Chondrocyte (in vitro differentiated cells): Measurements from ENCODE around the gene C10orf143. TPM values are rescaled to one million over a fixed set of nuclear protein-coding genes. Genes with fewer than 3 reads are reported as not detected.

Experiments
- DNase-seq: peaks from one replicate; pipeline ENCODE4 v3.0.0; 2021; ENCODE audit warnings: mixed read lengths, low spot score
- H3K27ac Mint-ChIP-seq: one replicate; pipeline ENCODE4 v1.8.0; 2021; ENCODE audit warnings: mild to moderate bottlenecking, moderate library complexity, mixed read lengths; ENCODE audit not compliant: unreplicated experiment
- H3K27me3 Mint-ChIP-seq: 2 replicates; pipeline ENCODE4 v1.8.0; 2021; ENCODE audit warnings: low read depth, mixed read lengths
- H3K36me3 Mint-ChIP-seq: 2 replicates; pipeline ENCODE4 v1.8.0; 2021; ENCODE audit warnings: low read depth, mixed read lengths
- H3K4me1 Mint-ChIP-seq: 2 replicates; pipeline ENCODE4 v1.8.0; 2021; ENCODE audit warnings: low read depth, mild to moderate bottlenecking, mixed read lengths
- H3K4me3 Mint-ChIP-seq: one replicate; pipeline ENCODE4 v1.8.0; 2021; ENCODE audit warnings: mild to moderate bottlenecking, moderate library complexity, mixed read lengths; ENCODE audit not compliant: unreplicated experiment
- H3K9me3 Mint-ChIP-seq: 2 replicates; pipeline ENCODE4 v1.8.0; 2021; ENCODE audit warnings: low read depth, mixed read lengths
- total RNA-seq: library from RNA; stranded (reverse); gene quantifications from 3 replicates; pipeline ENCODE4 v1.2.1, GENCODE V29; 2021
- TF ChIP-seq, protein P1 (sequence below): fragments of 200-600 bp; sonication (generic); IDR thresholded peaks from 2 replicates; pipeline ENCODE4 v1.5.0; 2021; ENCODE audit warnings: antibody characterized with exemption, mild to moderate bottlenecking, moderate library complexity

The C10orf143 gene
- total RNA-seq, 1 donor from 2014 or later: 2.6 TPM

DNA sequence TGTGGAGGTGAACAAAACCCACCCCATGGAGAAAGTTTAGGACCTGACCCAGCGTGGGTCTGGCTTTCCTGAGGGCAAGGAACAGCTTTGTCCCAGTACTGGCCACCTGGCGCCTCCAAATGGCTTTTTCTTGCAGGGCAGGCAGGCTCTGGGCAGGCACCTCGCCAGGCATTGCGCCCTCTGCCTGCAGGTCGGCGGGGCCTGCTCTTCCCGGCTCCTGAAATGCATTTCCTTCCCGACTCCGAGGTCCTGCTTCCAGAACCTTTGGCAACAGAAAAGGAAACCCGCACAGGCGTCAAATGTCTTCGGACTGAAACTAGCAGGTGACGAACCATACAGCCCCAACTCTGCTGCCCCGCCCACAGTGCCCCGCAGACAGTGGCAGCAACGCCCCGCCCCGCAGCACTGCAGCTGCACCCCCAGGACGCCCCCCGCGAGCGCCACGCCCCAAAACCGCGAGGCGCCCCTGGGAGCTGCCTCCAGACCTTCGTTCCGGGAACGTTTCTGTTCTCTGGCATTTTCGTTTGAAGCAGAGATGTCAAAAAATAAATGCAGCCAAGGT, 65.5 kb downstream of the C10orf143 start:
- H3K9me3 Mint-ChIP-seq: no peaks in the 10 kb centered on the region
- H3K27ac Mint-ChIP-seq: no peak overlapping the region
- no peak for DNase-seq
- TF ChIP-seq, protein P1, sequence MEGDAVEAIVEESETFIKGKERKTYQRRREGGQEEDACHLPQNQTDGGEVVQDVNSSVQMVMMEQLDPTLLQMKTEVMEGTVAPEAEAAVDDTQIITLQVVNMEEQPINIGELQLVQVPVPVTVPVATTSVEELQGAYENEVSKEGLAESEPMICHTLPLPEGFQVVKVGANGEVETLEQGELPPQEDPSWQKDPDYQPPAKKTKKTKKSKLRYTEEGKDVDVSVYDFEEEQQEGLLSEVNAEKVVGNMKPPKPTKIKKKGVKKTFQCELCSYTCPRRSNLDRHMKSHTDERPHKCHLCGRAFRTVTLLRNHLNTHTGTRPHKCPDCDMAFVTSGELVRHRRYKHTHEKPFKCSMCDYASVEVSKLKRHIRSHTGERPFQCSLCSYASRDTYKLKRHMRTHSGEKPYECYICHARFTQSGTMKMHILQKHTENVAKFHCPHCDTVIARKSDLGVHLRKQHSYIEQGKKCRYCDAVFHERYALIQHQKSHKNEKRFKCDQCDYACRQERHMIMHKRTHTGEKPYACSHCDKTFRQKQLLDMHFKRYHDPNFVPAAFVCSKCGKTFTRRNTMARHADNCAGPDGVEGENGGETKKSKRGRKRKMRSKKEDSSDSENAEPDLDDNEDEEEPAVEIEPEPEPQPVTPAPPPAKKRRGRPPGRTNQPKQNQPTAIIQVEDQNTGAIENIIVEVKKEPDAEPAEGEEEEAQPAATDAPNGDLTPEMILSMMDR: peak; percentile 8
- no peak overlapping the region for H3K4me3 Mint-ChIP-seq
- H3K36me3 Mint-ChIP-seq: no peaks in the 10 kb centered on the region
- peaks cover 12% of the 10 kb centered on the region for H3K27me3 Mint-ChIP-seq
- no peaks in the 10 kb centered on the region for H3K4me1 Mint-ChIP-seq

DNA sequence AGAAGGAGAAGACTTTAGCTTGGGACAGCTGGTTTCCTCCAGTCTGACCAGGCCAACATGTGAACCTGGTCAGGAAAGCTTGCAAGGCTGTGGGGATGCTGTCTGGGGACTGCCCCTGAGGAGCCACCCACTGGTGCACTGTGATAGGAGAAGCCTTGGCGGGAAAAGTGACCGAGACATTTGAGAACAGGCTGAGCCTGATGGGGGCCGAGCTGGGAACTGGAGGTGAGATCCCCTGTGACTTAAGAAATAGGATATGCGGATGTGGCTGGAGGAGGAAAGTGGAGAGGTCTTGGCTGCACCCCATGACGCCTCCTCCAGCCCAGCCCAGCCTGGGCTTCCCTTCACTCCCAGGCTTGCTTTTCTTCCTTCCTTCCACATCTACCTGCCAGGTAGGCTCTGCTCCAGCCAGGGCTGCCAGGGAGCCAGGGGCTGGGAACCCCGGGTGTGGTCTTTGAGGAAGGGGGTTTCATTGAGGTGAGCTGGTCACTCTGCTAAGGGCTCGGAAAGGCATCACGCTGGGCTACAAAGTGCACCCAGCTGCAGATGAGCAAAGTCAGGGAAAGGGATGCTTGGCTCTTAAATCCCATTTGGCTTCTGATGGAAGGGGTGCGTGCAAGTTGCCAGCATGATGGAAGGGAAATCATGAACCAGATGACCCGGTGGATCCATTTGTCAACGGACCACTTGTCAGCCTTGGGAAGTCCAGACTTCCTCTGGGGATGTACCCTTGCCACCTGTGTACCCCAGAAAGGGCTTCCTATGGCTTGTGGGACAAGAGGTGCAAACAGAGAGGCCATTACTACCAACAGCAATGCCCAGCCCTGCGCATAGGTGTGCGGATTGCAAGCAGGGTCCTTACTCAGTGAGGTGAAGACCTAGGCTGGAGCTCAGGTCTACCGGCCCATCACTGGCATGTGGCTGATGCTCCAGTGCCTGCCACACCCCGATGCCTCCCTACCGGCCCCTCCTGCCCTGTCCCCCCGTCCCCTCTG, 66.3 kb downstream of the C10orf143 start:
- Mint-ChIP-seq H3K4me1 (no peaks in the 10 kb centered on the region), H3K4me3 (no peak overlapping the region), H3K27me3 (peaks cover 12% of the 10 kb centered on the region), H3K36me3 (no peaks in the 10 kb centered on the region), H3K9me3 (no peaks in the 10 kb centered on the region), H3K27ac (no peak overlapping the region)
- TF ChIP-seq, protein P1: no peak
- no peak for DNase-seq

DNA sequence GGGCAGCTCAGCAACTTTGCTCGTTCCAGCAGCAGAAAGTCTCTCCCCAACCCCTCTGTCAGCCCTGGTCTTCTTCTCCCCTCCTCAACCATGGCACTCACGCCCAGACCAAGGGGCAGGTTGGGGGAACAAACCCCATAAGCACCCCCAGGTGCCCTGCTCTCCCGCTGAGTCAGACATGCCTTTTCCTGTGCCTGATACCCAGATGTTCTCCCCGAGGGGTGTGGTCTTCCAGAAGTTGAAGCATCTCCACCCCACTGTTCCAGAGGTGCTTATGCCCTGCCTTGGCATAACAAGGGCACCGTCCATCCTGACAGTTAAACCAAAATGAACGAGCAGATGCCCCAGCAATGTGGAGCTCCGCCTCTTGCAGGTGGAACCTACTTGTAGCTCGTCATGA, 67.1 kb downstream of the C10orf143 start:
- Mint-ChIP-seq H3K9me3 (no peaks in the 10 kb centered on the region), H3K36me3 (no peaks in the 10 kb centered on the region), H3K27ac (no peak overlapping the region), H3K4me3 (no peak overlapping the region), H3K27me3 (peaks cover 12% of the 10 kb centered on the region), H3K4me1 (no peaks in the 10 kb centered on the region)
- TF ChIP-seq, protein P1: no peak
- DNase-seq: no peak

DNA sequence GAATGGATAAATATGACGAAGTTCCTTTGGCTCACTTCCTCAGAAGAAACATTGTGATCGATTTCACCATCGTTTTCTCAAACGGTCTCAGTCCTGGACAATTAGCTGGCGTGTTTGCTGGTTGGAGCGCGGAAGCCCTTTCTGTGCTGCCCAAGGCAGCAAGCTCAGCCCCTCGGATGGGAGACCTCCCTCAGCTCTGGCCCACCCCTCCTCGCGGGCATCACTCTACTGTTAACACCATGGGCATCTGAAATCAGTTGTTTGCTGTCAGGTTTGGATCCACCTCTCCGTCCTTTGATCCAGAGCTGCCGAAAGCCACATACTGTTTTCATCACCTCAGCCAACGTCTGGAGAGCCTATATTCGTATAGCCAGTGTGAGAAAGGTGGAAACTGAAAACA, 68.2 kb downstream of the C10orf143 start:
- Mint-ChIP-seq H3K27me3 (peaks cover 12% of the 10 kb centered on the region), H3K4me3 (no peak overlapping the region), H3K36me3 (no peaks in the 10 kb centered on the region), H3K9me3 (no peaks in the 10 kb centered on the region), H3K27ac (no peak overlapping the region), H3K4me1 (no peaks in the 10 kb centered on the region)
- TF ChIP-seq, protein P1: no peak
- no peak for DNase-seq

DNA sequence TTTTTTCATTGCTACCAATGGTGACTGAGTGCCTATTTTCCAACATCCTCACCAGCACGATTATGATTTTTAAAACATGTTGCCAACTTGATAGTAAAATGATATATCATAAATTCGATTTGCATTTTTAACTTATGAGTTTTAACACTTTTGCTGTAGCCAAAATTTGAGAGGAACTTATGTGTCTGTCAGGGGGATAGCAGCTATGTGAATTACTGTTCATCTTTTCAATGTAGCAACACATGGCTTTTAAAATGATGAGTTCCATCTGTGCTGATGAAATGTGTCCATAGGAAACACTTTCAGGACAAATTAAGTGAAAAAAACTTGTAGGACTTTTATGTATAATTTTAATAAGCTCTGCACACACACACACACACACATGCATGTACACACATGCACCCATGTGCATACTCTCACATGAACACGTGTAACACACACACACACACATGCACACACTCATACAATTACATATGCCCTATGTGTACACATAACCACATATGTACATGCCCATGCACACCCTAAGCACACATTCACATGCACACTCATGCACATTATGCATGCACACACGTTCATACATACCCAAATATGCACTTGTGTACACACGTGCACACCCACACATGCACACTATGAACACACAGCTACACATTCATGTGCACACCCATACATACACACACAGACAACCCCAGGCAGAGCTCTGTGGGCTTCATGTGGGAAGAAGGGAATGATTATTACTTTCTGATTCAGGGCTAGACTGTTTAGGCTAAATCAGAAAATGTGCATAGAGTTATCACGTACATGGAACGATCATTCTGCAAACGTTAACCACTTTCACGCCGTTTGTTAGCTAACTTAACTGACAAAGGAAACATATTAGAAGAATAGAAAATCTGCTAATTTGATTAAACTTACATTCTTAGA, 68.9 kb downstream of the C10orf143 start:
- TF ChIP-seq, protein P1: no peak
- H3K4me3 Mint-ChIP-seq: no peak overlapping the region
- H3K27me3 Mint-ChIP-seq: peaks cover 12% of the 10 kb centered on the region
- no peaks in the 10 kb centered on the region for H3K4me1 Mint-ChIP-seq
- no peaks in the 10 kb centered on the region for H3K9me3 Mint-ChIP-seq
- H3K36me3 Mint-ChIP-seq: no peaks in the 10 kb centered on the region
- DNase-seq: no peak
- H3K27ac Mint-ChIP-seq: no peak overlapping the region
